ENCODE results near the gene NLK. TPM values are rescaled to one million over a fixed set of nuclear protein-coding genes. Genes with fewer than 3 reads are reported as not detected.

NLK gene
- total and polyA plus RNA-seq, 2 of the 4 experiments (the other 2 are of a cell fraction): 15.3 to 23.3 TPM

DNA sequence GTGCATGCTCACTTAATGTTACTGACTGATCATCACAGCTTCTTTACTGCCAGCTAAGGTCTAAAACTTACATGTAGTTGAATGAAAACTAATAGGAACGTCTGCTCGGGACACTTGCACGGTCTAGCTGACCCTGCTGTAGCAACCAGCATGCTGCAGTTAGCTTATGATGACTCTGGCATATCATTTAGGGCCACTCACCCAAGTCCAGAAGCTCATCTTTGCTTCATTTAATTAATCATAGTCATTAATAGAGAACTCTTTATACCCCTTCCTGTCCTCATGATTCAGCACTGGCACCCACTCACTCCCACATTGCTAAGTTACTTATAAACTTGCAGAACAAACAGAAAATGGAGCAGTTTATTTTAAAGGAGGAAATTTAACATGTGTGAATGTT is 136.3 kb downstream of the NLK start:
- no peaks in the 10 kb centered on the region for H3K9me3 ChIP-seq (ENCODE audit: control insufficient read depth, insufficient read depth, low read length)
- peaks cover 8% of the 10 kb centered on the region for H3K36me3 ChIP-seq (ENCODE audit: control insufficient read depth, insufficient read depth, low read length)
- no peak overlapping the region for H3K4me2 ChIP-seq (ENCODE audit: low read depth, low read length)
- peak overlapping the region; percentile 62 for H2BK20ac ChIP-seq (ENCODE audit: low read depth, low read length)
- no peak overlapping the region for H2AFZ ChIP-seq (replicated peaks; ENCODE audit: low read length, poor library complexity)
- dilution Hi-C loops (cut with HindIII; ENCODE audit: low sequenced_read_pairs, unreplicated experiment): no loop called here
- no TSS peak for BruUV-seq (replicated peaks)
- H3K23ac ChIP-seq (ENCODE audit: low read depth, low read length): no peak overlapping the region; the same call in 1 of the 2 replicates
- intact Hi-C loops (cut with micrococcal nuclease): no loop called here
- in situ Hi-C loops (cut with MboI; ENCODE audit: low sequenced_read_pairs): no loop called here
- no peak overlapping the region for H3K9ac ChIP-seq (ENCODE audit: low read depth, low read length)
- H4K5ac ChIP-seq (ENCODE audit: low read depth, low read length): peak overlapping the region; percentile 61; the same call in 1 of the 2 replicates
- WGBS, 2 experiments (ENCODE audit: extremely low coverage in 2 of 2, insufficient read length in 1 of 2): 100% methylated on average over 3 of the region's 3 CpGs; no CpG with 5 or more reads in 1 of the 2 experiments
- H3K79me1 ChIP-seq (ENCODE audit: low read depth in 1 of 2, low read length in 2 of 2): peaks cover 10 to 25% of the 10 kb centered on the region in 2 experiments
- H2BK120ac ChIP-seq (ENCODE audit: low read depth, low read length): 0 out of 2 replicates have a peak overlapping the region, but pooled peaks have one; percentile 6
- ChIA-PET CTCF (no interaction called here), POLR2A (ENCODE audit: unreplicated experiment) (no interaction called here)
- peak overlapping the region; percentile 55 for H2BK5ac ChIP-seq (ENCODE audit: low read depth, low read length, poor library complexity, severe bottlenecking)
- peaks cover 3% of the 10 kb centered on the region for H3K9me1 ChIP-seq (ENCODE audit: insufficient read depth, low read length)
- peak overlapping the region; percentile 17 for H3K18ac ChIP-seq (ENCODE audit: low read depth, low read length)
- H3K27ac ChIP-seq (ENCODE audit: insufficient read depth, low read length): no peak overlapping the region
- H4K20me1 ChIP-seq (ENCODE audit: insufficient read depth, low read length): no peaks in the 10 kb centered on the region
- peak overlapping the region; percentile 7; the same call in 1 of the 2 replicates for H3K4ac ChIP-seq (ENCODE audit: low read depth, low read length)
- no peak overlapping the region for H3K14ac ChIP-seq (replicated peaks; ENCODE audit: low read depth, low read length)
- no peaks in the 10 kb centered on the region for H3K27me3 ChIP-seq (ENCODE audit: control insufficient read depth, insufficient read depth, low read length)
- H4K91ac ChIP-seq (ENCODE audit: insufficient read depth, low read depth, low read length): peak overlapping the region; percentile 37
- H3K4me3 ChIP-seq (ENCODE audit: insufficient read depth, low read depth, low read length): no peak overlapping the region
- no peak overlapping the region for H2AK9ac ChIP-seq (replicated peaks; ENCODE audit: low read depth, low read length, poor library complexity)
- no peak for TF ChIP-seq USF2 (IDR thresholded peaks at IDR 0.05; ENCODE audit: low read depth, low read length)
- H3K4me1 ChIP-seq (ENCODE audit: control insufficient read depth, insufficient read depth, low read length): peaks cover 4% of the 10 kb centered on the region
- ATAC-seq (ENCODE audit: low read depth): no peak
- H2AK5ac ChIP-seq (ENCODE audit: low read depth, low read length): no peak overlapping the region
- no peak overlapping the region for H3K56ac ChIP-seq (ENCODE audit: extremely low read depth, insufficient read depth, low read length)
- DNase-seq: no peak
- peak overlapping the region in 1 of 2 experiments; percentile 14; a peak in 1 of 4 replicates for H4K8ac ChIP-seq (ENCODE audit: low read depth in 2 of 2, low read length in 2 of 2)
- 0 out of 3 replicates have a peak overlapping the region, but pooled peaks have one; percentile 6 for H2BK15ac ChIP-seq (ENCODE audit: low read depth, low read length)

Data from IMR-90 (cell line).